MCF 10A (cell line): Measurements from ENCODE around the gene GRAMD4. TPM values are rescaled to one million over a fixed set of nuclear protein-coding genes. Genes with fewer than 3 reads are reported as not detected.

Experiments used
- BruUV-seq: library from RNA; stranded (reverse); fragments of 400-500 nt; replicated peaks from 2 replicates; lab custom pipeline; 2021; lab: Mats Ljungman, UMichigan
- CTCF ChIA-PET: fragments of 300-600 bp; sonication (Branson Sonifier 250); formaldehyde crosslinking; extraction: SDS; loops from one replicate; lab custom pipeline; 2021; ENCODE audit warnings: antibody characterized with exemption, inconsistent platforms; lab: Yijun Ruan, JAX
- POLR2A ChIA-PET: fragments of 300-600, 350-650 bp; sonication (Branson Sonifier 250); formaldehyde crosslinking; extraction: SDS; loops from one replicate; lab custom pipeline; 2020; ENCODE audit warnings: antibody characterized with exemption, inconsistent platforms; lab: Yijun Ruan, JAX
- DNase-seq: peaks from one replicate; pipeline ENCODE4 v3.0.0-alpha.2; 2018; ENCODE audit not compliant: unreplicated experiment
- H3K27ac Mint-ChIP-seq: one replicate; pipeline ENCODE4 v1.8.0; 2022; ENCODE audit warnings: mild to moderate bottlenecking, low read depth, mixed read lengths; ENCODE audit not compliant: unreplicated experiment
- H3K27me3 Mint-ChIP-seq: one replicate; pipeline ENCODE4 v1.8.0; 2022; ENCODE audit warnings: mixed read lengths; ENCODE audit not compliant: insufficient read depth, unreplicated experiment
- H3K36me3 Mint-ChIP-seq: one replicate; pipeline ENCODE4 v1.8.0; 2022; ENCODE audit warnings: mild to moderate bottlenecking, moderate library complexity, mixed read lengths; ENCODE audit not compliant: insufficient read depth, unreplicated experiment
- H3K4me1 Mint-ChIP-seq: one replicate; pipeline ENCODE4 v1.8.0; 2022; ENCODE audit warnings: mixed read lengths; ENCODE audit not compliant: insufficient read depth, unreplicated experiment
- H3K4me3 Mint-ChIP-seq: one replicate; pipeline ENCODE4 v1.8.0; 2022; ENCODE audit warnings: mild to moderate bottlenecking, moderate library complexity, mixed read lengths; ENCODE audit not compliant: unreplicated experiment
- H3K9me3 Mint-ChIP-seq: one replicate; pipeline ENCODE4 v1.8.0; 2022; ENCODE audit warnings: mixed read lengths; ENCODE audit not compliant: unreplicated experiment
- intact Hi-C: fragments of 100-400 bp; cut with micrococcal nuclease; formaldehyde crosslinking; loops from 2 replicates; pipeline ENCODE4 v1.14.1; 2022
- total RNA-seq: library from RNA; stranded (reverse); gene quantifications from 2 replicates; pipeline ENCODE4 v1.2.3, GENCODE V29; 2022
- TF ChIP-seq, protein P1 (sequence below): fragments of 200-600 bp; IDR thresholded peaks from one replicate; pipeline ENCODE4 v1.8.0; 2022; ENCODE audit warnings: antibody characterized with exemption, mild to moderate bottlenecking; ENCODE audit not compliant: unreplicated experiment

GRAMD4 gene
- total RNA-seq, 1 experiment from 2014 or later = 15.6 TPM

DNA sequence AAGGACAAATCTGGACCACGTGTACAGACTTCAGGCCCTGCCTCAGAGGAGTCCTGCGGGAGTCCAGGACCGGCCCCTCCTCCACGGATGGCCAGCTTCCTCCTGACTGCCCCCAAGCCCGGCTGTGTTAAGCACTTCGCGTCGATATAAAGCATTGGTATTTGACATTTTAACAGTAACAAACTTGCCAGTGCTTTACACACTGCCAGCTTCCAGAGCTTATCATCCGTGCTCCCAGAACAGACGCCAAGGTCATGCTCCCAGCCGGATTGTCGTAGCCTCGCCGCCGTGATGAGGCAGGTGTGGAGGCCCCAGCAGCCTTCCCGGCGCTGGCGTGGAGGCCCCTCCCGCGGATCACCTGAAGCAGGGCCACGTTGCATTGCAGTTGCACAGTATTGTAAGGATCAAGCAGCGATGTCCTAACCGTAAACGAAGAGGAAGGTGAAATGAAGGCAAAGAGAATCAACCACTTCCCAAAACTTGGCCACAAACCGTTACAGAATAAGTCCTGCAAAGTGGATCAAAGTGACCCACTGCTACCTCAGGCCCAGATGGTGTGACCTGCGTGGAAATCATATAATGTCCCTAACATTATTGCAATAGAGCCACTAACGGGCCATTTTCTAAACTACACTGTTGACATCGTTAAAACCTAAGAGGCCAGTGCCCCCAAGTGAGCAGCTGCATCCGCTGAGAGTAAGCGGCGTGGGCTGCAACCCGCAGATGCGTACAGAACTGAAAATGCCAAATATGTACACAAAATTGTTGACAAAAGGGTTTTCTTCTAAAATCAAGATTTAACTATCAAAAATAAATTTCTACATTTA, 66.2 kb downstream of the GRAMD4 start:
- TF ChIP-seq, protein P1, sequence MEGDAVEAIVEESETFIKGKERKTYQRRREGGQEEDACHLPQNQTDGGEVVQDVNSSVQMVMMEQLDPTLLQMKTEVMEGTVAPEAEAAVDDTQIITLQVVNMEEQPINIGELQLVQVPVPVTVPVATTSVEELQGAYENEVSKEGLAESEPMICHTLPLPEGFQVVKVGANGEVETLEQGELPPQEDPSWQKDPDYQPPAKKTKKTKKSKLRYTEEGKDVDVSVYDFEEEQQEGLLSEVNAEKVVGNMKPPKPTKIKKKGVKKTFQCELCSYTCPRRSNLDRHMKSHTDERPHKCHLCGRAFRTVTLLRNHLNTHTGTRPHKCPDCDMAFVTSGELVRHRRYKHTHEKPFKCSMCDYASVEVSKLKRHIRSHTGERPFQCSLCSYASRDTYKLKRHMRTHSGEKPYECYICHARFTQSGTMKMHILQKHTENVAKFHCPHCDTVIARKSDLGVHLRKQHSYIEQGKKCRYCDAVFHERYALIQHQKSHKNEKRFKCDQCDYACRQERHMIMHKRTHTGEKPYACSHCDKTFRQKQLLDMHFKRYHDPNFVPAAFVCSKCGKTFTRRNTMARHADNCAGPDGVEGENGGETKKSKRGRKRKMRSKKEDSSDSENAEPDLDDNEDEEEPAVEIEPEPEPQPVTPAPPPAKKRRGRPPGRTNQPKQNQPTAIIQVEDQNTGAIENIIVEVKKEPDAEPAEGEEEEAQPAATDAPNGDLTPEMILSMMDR = no peak
- no peak overlapping the region for H3K27ac Mint-ChIP-seq

DNA sequence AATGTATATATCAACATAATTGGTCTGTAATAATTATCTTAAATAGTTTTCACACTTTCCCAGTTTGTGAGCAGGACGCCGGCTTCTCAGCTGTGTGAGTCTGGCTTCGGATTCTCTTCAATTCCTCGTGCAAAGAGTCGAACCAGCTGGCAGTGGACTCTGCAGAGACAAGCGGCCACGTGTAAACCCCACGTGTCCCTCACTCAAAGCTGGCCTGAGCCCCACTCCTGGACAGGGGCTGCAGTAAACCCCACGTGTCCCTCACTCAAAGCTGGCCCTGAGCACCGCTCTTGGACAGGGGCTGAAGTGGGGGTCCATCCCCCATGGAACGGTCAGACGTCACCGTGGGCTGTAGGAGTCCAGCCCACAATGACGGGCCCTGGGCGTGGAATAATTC, 66.9 kb downstream of the GRAMD4 start:
- Mint-ChIP-seq H3K27me3 (no peaks in the 10 kb centered on the region), H3K4me1 (no peaks in the 10 kb centered on the region), H3K4me3 (no peak overlapping the region), H3K9me3 (no peaks in the 10 kb centered on the region), H3K36me3 (peaks cover 45% of the 10 kb centered on the region), H3K27ac (no peak overlapping the region)
- intact Hi-C loops = no loop called here
- no TSS peak for BruUV-seq
- DNase-seq = no peak
- POLR2A ChIA-PET = no interaction called here
- CTCF ChIA-PET = interaction anchor here (0.6 kb wide), 1 partner anchor 24 kb away, joined by 3 read pairs; no protein-coding TSS in a partner anchor
- TF ChIP-seq, protein P1 = no peak

More for the DNA sequence above, 66.2 kb downstream of the GRAMD4 start:
- ChIA-PET CTCF (interaction anchor here (0.6 kb wide), 1 partner anchor 24 kb away, joined by 3 read pairs; no protein-coding TSS in a partner anchor), POLR2A (no interaction called here)
- DNase-seq = no peak
- Mint-ChIP-seq H3K4me1 (no peaks in the 10 kb centered on the region), H3K36me3 (peaks cover 39% of the 10 kb centered on the region), H3K9me3 (no peaks in the 10 kb centered on the region), H3K27me3 (no peaks in the 10 kb centered on the region), H3K4me3 (no peak overlapping the region)
- BruUV-seq = no TSS peak
- intact Hi-C loops = no loop called here

DNA sequence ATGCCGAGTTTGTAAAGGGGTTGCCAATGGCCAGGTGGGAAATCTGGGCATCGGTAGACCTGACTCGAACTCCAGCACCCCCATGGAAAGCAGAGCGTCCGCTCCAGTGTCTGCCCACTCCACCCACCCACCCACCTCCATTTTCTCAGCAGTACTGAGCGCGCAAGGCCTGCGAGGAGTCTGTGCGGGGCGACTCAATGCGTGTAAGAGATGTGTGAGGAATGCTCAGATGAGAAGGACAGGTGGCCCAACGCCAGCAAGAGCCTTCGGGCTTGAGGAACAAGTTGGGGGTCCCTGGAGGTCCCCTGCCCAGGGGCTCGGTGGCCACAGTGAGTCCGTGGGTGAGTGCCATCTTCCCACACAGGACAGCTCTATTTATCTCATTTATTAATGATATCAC, 67.3 kb downstream of the GRAMD4 start:
- H3K9me3 Mint-ChIP-seq = no peaks in the 10 kb centered on the region
- no peak overlapping the region for H3K4me3 Mint-ChIP-seq
- H3K4me1 Mint-ChIP-seq = no peaks in the 10 kb centered on the region
- ChIA-PET POLR2A (no interaction called here), CTCF (no interaction called here)
- H3K27me3 Mint-ChIP-seq = no peaks in the 10 kb centered on the region
- DNase-seq = no peak
- intact Hi-C loops = no loop called here
- no TSS peak for BruUV-seq
- TF ChIP-seq, protein P1 = no peak
- no peak overlapping the region for H3K27ac Mint-ChIP-seq
- H3K36me3 Mint-ChIP-seq = peaks cover 45% of the 10 kb centered on the region

DNA sequence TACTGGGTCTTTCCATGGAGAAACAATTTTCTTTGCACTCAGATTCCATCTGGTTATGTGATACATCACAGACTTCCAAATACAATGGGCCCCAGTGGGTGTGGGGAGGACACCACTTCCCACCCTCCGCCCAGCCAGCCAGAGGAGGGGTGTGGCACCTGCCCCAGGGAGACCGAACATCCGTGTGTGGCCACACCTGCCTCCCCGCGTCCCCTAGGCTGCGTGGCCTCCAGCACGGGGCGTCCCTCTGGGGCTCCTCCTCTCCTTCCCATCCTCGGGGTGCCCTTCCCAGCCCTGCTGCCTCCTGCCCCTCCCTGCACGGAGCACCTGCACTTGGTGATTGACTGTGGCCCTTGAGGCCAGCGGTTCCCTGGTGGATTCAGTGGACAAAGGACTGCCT, 68.8 kb downstream of the GRAMD4 start:
- H3K4me1 Mint-ChIP-seq = no peaks in the 10 kb centered on the region
- no peaks in the 10 kb centered on the region for H3K9me3 Mint-ChIP-seq
- intact Hi-C loops = no loop called here
- peaks cover 52% of the 10 kb centered on the region for H3K36me3 Mint-ChIP-seq
- ChIA-PET CTCF (no interaction called here), POLR2A (no interaction called here)
- TF ChIP-seq, protein P1 = no peak
- no peaks in the 10 kb centered on the region for H3K27me3 Mint-ChIP-seq
- H3K27ac Mint-ChIP-seq = no peak overlapping the region
- no TSS peak for BruUV-seq
- no peak for DNase-seq
- no peak overlapping the region for H3K4me3 Mint-ChIP-seq
